HG03066 (cell line): Measurements from ENCODE around the gene OS9.
"Not testable (repeated sequence)": the region's sequence is repeated elsewhere in the genome, so short reads cannot be mapped to it uniquely, and the experiment has no call there.

Source experiments
- ATAC-seq: cut with Tn5 transposase; IDR thresholded peaks from one replicate; pipeline ENCODE4 v1.9.1; 2021; ENCODE audit warnings: low read depth; ENCODE audit not compliant: unreplicated experiment

The OS9 gene

DNA sequence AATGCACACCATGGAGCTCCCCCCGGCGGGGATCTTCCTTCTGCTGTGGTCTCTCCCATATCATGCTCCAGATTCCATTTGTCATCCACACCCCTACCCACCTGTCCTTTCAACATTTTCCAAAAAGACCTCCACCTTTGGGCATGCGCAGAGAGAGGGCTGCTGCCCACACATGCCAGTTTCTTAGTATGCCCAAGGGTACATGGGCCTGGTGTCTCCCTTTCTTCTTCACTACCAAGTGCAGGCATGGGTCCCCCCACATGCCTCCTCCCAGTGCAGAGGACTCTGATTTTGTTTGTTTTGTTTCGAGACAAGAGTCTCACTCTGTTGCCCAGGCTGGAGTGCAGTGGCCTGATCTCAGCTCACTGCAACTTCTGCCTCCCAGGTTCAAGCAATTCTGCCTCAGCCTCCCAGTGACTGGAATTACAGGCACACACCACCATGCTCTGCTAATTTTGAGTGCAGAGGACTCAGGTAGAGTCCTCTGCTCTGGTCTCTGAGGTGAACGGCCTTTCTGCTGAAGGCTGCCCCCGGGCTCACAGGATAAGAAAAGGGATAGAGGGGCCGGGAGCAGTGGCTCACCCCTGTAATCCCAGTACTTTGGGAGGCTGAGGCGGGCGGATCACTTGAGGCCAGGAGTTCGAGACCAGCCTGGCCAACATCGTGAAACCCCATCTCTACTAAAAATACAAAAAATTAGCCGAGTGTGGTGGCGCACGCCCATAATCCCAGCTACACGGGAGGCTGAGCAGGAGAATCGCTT is 28.1 kb downstream of the OS9 start:
- ATAC-seq: not testable (repeated sequence)

DNA sequence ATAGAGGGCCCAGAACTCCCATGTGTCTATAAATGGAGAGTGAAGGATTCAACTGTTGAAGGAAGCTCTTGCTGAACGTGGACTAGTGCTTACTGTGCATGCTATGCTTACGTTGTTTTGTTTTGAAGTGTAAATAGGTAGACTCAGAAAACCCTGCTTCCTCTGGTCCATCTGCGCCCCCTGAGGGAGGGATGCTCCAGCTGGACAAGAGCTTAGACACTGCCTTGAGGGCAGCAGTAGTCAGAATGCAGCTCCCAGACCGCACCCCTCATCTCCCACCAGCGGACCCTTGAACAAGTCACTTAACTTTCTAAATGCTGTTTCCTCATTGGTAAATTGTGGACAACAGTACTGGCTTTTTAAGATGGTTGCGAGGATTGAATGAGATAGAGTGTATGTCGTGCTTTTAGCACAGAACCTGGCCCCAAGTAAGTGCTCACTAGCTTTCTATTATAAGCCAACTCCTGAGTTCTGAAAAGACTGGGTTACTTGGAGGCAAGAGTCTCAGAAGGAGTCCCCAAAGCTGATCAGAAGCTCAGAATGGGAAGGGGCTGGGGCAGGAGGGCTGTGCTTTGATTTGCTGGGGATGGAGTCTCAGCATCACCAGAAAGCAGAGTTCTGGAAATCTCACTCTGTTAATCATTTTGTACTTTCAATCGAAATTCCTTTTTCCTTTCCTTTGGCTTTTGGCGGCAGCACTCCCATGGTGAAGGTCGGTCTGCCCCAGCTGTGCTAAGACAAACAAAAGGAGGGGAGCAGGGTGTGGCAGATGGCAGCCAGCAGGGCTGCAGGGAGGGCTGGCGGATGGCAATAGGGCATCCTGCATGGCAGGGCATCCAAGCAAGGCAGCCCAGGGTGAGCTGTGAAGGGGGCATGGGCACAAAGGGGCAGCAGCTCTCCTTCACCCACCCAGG is 29.0 kb downstream of the OS9 start:
- no peak for ATAC-seq

DNA sequence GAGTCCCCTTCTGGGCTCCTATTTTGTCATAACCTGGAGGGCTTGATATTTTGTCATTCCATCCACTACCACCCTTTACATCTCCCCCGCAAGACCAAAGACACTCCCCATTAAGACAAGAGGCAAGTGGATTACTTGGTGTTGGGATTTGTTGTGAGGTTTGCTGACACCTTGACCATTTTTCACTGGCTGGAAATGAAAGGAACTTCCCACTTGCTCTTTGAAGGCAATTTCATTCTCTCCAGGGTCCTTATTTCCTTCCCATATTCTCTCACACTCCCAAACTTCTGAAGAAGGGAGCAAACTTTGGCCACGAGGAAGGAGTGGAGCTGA is 29.7 kb downstream of the OS9 start:
- no peak for ATAC-seq

DNA sequence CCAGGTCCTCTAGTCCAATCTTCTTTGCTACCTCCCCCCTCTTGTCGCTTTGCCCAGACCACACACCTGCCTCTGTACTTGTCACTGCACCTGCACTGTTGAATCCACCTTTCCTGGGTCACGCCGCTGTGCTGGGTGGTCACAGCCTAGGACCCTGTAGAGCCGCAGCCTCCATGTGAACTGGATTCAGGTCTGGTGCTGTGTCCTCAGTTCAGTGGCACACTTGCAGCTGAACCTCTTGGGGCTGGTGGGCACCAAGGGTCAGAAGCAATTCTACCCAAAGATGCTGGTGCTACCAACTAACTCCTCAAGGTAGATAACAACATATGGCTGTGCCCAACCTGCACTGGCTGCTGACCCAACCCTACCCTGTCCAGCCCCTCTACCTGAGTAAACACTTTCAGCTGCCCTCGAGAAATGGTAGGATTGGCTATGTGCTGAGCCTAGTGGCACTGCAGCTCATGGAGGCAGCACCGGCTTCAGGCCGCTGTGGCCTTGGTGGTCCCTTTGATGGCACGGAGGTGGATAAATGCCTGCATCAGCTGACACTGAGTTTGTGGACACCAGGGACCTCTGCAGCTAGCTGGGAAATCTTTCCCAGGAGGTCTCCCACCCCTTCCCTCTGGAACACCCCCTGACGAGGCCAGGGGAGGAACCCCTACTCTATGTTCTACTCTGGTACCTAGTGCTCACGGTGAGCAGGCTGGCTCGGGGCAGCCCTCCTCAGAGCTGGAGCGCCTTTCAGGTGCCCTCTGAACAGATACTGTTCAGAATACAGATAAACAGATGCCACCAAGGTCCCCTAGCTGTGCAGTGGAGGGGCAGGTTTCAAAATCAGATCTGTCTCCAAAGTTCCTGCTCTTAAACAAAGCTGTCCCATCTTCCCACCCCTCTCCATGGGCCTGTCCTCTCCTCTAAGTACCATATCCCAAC is 30.3 kb downstream of the OS9 start:
- no peak for ATAC-seq

DNA sequence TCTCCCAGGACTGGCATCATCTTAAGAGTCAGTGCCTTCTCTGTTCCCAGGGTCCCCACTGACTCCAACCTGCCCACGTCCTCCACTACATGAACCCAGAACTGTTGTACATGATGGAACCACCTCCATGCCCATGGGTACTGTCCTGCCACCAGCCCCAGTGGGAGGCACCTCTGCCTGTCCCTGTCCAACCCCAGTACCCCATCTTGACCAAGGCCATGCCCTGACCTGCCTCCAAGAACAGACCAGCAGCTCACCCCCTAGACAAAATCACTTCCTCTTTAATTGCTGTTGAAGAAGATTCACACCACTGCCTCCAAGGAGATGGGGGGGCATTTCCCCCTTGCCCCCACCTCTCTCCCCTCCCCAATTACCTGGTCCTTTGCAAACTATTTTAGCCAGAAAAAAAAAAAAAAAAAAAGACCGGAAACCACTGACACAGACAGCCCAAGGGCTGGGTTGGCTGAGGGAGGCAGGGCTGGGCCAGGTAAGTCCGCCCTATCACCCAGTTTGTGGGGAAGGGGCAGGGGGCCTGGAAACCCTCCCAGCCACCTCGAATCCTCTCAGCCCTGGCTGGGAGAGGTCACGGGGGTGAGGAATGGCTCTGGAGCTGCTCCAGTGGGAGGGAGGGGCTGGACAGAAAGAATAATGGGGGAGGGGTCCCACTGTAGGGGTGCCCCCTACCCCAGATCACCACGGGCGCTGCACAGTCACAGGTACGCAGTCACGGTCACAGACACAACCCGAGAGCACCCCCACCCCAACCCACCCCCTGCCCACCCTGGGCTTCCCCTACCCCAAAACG is 31.2 kb downstream of the OS9 start:
- ATAC-seq: no peak

DNA sequence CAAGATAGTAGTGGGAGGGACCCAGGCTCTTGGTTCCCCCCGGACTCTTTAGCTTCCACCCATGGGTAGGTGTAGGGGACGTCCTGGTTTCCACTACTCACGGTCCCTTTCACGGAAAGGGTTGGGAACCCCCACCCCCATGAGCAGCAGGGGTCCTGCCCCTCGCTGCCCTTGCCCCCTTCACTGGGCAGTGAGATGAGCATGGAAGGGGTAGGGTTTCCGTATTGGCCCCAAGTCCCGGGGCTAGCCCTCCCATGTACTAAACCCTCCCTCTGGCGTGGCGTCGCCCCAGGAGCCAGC is 31.9 kb downstream of the OS9 start:
- ATAC-seq: no peak

DNA sequence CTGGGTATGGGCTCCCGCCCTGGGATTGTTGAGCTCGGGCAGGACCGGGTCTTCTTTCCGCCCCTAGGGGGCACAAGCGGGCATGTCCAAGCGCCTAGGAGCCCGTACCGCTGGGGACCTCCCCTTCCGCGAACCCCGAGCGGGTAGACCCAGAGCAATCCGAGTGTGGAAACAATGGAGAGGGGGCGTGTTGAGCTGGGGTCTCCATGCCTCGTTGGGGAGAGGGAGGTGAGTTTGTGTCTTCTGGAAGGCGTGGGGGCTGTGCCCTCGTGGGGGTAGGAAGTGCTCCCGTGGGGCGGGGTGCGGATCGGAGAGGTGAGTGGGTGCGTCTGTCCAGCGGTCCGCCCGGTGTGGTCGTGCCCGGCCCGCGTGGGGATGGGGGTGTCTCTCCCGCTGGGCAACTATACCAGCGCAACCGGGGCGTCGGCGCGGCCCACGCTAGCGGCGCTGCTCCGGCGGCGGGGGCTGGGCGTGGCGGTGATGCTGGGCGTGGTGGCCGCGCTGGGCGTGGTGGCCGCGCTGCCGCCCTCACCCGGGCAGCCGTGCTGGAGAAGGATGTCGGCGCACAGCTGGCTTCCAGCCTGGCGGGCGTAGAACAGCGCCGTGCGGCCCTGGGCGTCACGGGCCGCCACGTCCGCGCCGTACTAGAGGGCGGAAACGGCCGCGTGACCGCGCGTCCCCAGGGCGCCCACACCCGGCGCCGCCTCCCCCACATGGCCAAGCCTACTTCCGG is 32.4 kb downstream of the OS9 start:
- no peak for ATAC-seq

DNA sequence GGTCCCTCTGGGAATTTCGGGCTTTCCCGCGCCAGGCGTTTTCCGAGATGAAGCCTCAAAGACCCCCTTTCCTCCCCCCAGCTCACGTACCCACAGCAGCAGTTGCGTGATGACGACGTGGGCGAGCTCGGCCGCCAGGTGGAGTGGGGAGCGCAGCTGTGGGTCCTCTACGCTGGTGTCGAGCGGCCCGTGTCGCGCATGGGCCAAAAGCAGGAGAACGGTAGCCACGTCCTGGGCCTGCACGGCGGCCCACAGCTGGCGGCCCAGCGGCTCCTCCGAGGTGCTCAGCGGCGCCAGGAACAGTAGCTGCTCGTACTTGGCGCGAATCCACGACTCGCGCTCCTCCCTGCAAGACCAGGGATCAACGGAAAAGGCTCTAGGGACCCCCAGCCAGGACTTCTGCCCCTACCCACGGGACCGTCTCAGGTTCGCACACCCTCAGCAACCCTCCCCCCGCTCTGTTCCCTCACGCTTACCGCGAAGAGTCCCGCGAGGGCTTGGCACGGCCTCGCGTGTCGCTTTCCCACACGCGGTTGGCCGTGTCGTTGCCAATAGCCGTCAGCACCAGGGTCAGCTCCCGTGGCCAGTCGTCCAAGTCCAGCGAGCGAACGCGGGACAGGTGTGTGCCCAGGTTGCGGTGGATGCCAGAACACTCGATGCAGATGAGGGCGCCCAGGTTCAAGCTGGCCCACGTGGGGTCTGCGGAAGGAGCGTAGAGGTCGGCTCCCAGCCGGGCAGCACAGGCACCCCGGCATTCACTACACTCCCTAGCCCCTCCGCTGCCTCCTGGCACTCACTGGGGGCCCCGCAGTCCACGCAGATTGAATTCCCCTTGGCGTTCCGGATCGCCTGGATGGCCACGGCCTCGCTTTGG is 33.2 kb downstream of the OS9 start:
- no peak for ATAC-seq

DNA sequence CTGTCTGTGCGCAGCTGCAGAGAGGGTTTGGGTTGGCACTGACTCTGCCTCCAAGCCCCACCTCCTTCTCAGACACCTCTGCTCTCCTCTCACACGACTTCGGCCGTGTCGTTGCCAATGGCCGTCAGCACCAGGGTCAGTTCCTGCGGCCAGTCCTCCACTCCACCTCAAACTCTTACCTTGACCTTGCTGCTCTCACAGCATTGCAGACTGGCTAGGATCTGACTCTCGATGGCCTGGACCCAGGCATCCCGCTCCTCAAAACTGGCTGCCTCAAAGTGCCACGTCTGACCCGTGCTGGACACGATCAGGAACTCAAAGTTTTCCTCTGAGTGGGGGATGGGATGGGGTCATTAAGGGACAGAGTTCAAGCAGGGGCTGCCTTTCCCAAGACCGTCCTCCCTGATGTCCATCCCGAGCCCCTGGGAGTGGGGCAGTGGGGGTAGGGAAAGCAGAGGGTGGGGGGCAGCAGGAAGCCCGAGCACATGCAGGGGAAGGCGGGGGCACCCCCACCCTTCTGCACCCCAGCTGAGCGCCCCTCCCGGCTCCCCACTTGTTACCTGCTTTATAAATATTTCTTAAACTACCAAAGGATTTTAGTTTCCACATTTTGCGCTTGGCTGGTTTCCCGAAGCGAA is 33.9 kb downstream of the OS9 start:
- no peak for ATAC-seq

DNA sequence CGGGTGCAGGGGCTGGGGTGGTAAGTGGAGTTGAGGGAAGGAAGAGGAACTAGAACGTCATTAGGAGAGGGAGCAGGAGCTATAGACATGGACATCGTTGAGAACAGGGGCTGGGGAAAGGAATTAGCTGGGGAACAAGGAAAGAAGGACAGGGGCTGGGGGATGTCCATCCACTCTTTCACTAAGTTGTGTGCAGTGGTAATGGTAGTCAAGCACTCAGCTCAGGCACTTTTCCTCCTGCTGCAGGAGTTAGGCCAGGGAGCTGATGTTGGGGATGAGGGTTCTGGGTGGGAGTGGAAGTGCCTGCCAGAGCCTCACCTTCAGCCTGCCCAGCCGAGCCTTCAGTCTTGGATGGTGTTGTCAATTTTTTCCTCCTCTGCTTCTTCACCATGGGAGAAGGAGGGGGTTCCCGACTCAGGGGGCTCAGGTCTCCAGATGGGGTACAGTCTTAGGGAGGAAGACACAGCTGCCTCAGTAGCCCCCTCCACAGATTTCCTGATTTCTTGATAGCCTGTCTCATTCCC is 35.5 kb downstream of the OS9 start:
- no peak for ATAC-seq

DNA sequence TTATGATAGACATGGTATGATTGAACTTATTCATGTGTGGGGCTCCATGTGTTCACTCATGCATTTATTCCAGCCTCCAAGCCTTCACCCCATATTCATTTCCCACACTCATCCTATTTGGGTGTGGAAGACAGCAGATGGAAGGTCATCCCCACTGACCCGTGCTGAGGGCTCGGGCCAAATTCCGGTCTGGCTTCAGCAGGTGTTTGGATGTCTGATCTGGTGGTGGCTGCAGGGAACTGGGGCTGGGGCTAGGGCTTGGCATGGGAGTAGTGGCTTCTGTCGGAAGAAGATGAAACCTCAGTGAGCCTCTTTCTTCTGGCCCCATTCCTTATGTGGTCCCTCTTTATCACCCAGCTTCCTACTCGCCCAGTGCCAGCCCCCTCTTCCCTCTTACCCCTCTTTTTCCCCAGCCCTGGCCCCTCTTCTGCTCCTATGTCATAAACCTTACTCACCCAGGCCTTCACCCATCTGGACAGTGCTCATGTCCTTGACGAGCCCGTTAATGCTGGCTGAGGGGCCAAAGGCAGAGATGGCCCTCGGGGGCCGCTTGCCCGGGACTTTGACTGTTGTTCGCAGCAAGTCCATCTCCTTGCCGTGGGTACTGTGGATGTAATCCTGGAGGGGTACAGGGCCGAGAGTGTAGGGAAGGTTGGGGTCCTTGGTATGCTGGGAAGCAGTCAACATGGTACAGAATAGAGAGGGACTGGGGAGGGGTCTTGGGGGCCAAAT is 36.6 kb downstream of the OS9 start:
- no peak for ATAC-seq

DNA sequence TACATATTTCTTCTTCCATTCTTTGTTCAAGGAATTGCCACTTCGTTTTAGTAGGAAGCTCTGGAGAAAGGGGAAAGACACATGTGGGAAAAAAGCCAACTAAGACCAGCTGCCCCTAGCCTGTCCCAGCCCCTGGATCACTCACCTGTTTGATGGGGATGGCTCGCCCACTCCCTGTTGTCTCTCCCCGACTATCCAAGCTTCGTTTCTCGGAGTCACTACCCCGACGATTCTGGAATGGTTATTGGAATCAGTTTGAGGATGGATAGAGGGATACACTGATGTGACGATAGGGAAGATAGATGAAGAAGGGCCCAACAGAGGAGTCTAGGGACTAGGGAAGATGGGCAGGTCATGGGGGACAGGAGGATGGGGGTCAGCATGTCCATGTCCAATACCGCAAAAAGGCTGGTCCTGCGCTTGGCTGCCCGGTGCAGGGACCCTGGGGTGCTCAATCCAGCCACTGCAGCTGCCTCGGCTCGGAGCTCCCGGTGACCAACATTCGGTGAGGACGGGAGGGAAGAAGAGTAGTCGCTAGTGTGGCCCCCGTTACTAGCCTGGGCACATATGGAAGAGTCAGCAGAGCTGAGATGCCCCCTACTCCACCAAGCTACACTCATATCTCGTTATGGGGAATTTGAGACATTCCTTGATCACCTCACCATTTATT is 37.6 kb downstream of the OS9 start:
- no peak for ATAC-seq

DNA sequence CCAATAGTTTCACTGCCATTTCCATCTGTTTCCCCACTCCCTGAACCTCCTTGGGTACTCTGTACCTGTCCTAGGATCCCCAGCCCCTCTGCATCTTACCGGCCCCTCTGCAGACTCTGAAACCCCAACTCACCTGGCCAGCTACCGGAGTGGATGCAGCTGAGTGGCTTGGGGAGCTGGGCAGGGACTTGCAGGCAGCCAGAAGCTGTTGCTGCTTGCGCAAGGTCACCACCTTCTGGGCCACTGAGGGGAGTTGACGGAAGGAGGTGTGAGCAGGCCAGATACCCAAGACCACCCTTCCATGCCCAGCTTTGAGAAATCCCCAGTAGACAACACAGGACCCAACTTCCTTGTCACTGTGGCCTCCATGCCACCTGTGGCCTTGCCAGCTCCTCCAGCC is 38.3 kb downstream of the OS9 start:
- no peak for ATAC-seq

DNA sequence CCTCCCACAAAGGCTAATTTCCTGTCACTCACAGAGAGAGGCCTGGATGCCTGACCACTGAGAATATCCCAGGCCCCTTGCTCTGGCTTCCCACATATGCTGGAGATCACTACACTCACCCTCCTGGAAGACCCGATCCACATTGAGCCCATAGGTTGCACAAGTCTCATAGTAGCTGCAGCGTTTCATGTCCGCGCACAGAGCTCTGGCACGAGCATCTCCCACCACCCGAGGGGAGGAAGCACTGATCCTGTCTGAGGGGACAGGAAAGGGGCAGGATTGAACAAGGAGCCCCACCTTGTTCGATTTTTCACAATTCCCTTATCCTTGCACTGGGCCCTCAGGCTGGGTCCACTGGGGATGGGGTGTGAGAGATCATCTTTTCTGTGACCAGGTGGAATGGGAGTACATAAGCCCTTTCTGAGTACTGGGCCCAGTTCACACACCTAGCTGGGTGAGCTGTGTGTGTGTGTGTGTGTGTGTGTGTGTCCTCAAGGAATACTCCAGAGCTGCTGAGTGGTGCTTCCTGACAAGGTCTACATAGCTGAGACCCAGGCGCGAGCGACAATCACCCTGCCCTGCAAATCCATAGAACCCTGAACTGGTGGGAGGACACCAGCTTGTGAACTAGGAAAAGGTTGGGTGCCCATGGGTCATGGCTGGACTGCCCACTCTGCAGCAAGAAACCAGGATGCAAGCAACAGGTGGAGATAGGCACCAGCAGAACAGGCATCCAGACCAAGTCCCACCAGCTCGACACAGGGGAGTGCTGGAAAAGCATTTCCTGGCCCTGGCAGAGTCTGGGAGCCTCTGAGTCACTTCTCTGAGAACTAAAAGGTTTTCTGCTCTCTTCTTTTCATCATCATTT is 39.0 kb downstream of the OS9 start:
- no peak for ATAC-seq

DNA sequence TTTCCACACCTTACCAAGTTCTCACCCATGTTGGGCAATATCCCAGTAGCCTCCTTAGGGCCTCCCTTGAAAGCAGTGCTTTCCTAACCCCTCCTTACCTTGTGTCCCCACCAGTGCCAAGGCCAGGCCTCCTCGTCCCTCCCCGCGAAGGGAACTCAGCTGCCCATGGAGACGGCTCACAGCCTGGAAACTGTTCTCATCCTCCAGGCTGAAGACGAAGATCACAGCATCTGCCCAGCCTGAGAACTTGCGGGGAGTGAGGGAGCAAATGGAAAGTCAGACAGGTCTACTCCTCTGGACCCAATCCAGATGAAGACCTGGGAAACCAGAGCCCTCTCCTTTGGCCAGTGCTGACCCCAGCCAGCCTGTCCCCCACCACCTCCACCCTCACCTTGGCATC is 40.0 kb downstream of the OS9 start:
- ATAC-seq: no peak

DNA sequence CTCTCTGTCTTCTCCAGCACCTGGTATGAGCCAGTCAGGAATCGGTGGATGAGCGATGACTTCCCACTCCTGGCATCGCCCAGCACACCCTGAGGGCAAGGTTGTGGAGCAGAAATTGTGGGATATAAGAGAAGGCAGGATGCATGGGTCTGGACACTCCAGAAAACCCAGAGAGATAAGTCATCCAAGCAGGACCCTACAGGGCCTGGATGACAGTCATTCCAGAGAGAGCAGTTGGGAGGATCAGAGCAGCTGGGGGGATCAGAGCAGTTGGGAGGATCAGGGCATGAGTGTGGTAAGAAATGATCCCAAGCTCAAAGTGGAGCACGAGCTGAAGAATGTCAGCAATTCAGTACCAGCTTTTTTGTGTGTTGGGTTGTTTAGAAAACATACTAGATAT is 40.7 kb downstream of the OS9 start:
- ATAC-seq: no peak
